HepG2 (cell line): ENCODE data around the gene INTS15.

Source experiments
- BHLHE40 ChIP-seq: IDR thresholded peaks from 2 replicates; pipeline ENCODE4 v1.6.1; 2011; ENCODE audit warnings: low read length, improper control_type of control experiment
- CEBPB ChIP-seq: IDR thresholded peaks from 2 replicates; pipeline ENCODE4 v1.6.1; 2011; ENCODE audit warnings: low read depth, low read length, improper control_type of control experiment, borderline replicate concordance
- JUNB ChIP-seq: sonication (generic); formaldehyde crosslinking; IDR thresholded peaks from 2 replicates; pipeline ENCODE4 v1.8.0; 2022; ENCODE audit warnings: missing genetic modification reagents, mild to moderate bottlenecking, borderline replicate concordance
- MXD4 ChIP-seq: IDR thresholded peaks from 2 replicates; pipeline ENCODE4 v1.6.1; 2016; ENCODE audit warnings: mild to moderate bottlenecking, missing biosample characterization, missing genetic modification reagents
- NCOA1 ChIP-seq: sonication (generic); formaldehyde crosslinking; IDR thresholded peaks from 2 replicates; pipeline ENCODE4 v1.9.0; 2021; ENCODE audit warnings: missing genetic modification reagents
- POLR2AphosphoS5 ChIP-seq: IDR thresholded peaks from 2 replicates; pipeline ENCODE4 v1.6.1; 2012; ENCODE audit warnings: low read depth, low read length
- TF ChIP-seq, protein P1 (sequence below): sonication (generic); formaldehyde crosslinking; IDR thresholded peaks from 2 replicates; pipeline ENCODE4 v1.5.0; 2020; ENCODE audit warnings: missing genetic modification reagents

DNA sequence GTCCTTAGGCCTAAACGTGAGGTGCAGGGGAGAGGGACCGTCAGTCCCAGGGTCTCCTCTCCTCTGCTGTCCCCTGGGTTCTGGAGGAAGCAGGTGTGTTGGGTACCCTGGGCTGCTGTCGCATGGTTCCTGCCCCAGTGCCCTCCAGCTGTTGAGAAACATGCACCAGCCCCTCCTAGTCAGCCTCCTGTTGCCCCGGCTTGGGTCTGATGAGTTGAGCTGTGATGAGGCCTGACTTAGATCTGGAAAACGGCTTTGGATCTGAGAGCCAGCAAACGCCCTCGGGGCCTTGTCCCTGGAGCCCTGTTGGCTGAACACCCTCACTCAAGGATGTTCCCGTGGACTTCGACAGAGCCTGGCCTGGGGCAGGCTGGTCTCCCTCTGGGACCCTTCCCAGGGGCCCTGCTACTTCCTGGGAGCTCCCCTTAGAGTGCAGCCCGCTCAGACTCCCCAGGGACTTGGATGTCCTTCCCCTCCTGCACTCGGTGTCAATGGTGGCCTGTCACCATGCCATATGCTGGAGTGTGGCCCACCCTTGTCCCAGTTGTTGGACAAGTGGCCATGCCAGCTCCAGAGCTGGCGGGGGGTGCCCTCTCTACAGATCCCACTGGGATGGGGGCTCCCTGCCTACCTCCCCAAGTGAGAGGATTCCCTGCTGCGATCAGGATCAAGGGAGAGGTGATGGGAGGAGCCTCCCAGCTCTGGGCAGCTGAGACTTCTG, 59.6 kb downstream of the INTS15 start:
- TF ChIP-seq, protein P1, sequence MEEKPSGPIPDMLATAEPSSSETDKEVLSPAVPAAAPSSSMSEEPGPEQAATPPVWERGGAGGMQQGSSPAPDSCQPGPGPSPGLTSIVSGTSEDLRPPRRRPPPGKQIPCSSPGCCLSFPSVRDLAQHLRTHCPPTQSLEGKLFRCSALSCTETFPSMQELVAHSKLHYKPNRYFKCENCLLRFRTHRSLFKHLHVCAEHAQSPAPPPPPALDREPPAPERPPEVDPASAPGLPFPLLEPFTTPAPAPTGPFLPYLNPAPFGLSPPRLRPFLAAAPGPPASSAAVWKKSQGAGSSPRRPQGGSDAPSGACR (CRISPR knock-in tag), result no peak
- TF ChIP-seq POLR2AphosphoS5, result no peak
- no peak for TF ChIP-seq BHLHE40
- TF ChIP-seq MXD4 (CRISPR knock-in tag), result no peak
- TF ChIP-seq JUNB, result no peak
- no peak for TF ChIP-seq CEBPB
- TF ChIP-seq NCOA1 (CRISPR knock-in tag), result no peak
